Dermis blood vessel endothelial cell (primary cell): Measurements from ENCODE around the gene TRABD2B. TPM values are rescaled to one million over a fixed set of nuclear protein-coding genes. Genes with fewer than 3 reads are reported as not detected.

Experiments
- DNase-seq: peaks from one replicate; pipeline ENCODE4 v3.0.0; 2010
- total RNA-seq: library from RNA; depleted of rRNA; stranded (reverse); fragments of >200 nt; gene quantifications from 2 replicates; pipeline ENCODE4 v1.2.3, GENCODE V29; 2014

TRABD2B gene
- total RNA-seq, 1 donor from 2014 or later, result not detected

GRCh38 chr1:48021792-48022191, 24.6 kb upstream of the TRABD2B start:
- DNase-seq, result no peak

GRCh38 chr1:48019714-48020315, 22.6 kb upstream of the TRABD2B start:
- no peak for DNase-seq

GRCh38 chr1:48018799-48019198, 21.6 kb upstream of the TRABD2B start:
- no peak for DNase-seq

GRCh38 chr1:48017716-48018115, 20.5 kb upstream of the TRABD2B start:
- no peak for DNase-seq

- DNase-seq, result no peak
Observed at GRCh38 chr1:48016515-48016914, 19.3 kb upstream of the TRABD2B start.

- no peak for DNase-seq
Observed at GRCh38 chr1:48013270-48013669, 16.1 kb upstream of the TRABD2B start.

- no peak for DNase-seq
Observed at GRCh38 chr1:48007047-48007446, 9.9 kb upstream of the TRABD2B start.

GRCh38 chr1:48006264-48006663, 9.1 kb upstream of the TRABD2B start:
- DNase-seq, result no peak

GRCh38 chr1:48005253-48006117, 8.3 kb upstream of the TRABD2B start:
- no peak for DNase-seq

GRCh38 chr1:48003741-48004531, 6.8 kb upstream of the TRABD2B start:
- DNase-seq, result no peak

- no peak for DNase-seq
Observed at GRCh38 chr1:48002142-48002541, 5.0 kb upstream of the TRABD2B start.

GRCh38 chr1:48001696-48002095, 4.5 kb upstream of the TRABD2B start:
- DNase-seq, result no peak

- DNase-seq, result no peak
Observed at GRCh38 chr1:48000883-48001282, 3.7 kb upstream of the TRABD2B start.

- DNase-seq, result no peak
Observed at GRCh38 chr1:47999097-47999496, 1.9 kb upstream of the TRABD2B start.

GRCh38 chr1:47998396-47998990, 1.3 kb upstream of the TRABD2B start:
- DNase-seq, result no peak

GRCh38 chr1:47996406-47997226, 569 bp downstream of the TRABD2B start:
- no peak for DNase-seq

- no peak for DNase-seq
Observed at GRCh38 chr1:47996060-47996405, 1.2 kb downstream of the TRABD2B start.

- DNase-seq, result no peak
Observed at GRCh38 chr1:47995306-47996050, 1.7 kb downstream of the TRABD2B start.

- no peak for DNase-seq
Observed at GRCh38 chr1:47993881-47994625, 3.1 kb downstream of the TRABD2B start.

GRCh38 chr1:47993416-47993740, 3.8 kb downstream of the TRABD2B start:
- no peak for DNase-seq
